H1 (cell line): ENCODE results near the gene GRIFIN.

Source experiments
- BACH1 ChIP-seq: IDR thresholded peaks from 2 replicates; pipeline ENCODE4 v1.6.1; 2012; ENCODE audit warnings: low read length, improper control_type of control experiment
- BRCA1 ChIP-seq: IDR thresholded peaks from 2 replicates; pipeline ENCODE4 v1.6.1; 2012; ENCODE audit warnings: low read depth, low read length, improper control_type of control experiment
- CTCF ChIP-seq, 3 experiments: IDR thresholded peaks; 1 replicate in 2 of 3; 2 replicates in 1 of 3; pipeline versions ENCODE4 v1.5.1 to v1.6.1; 2011; ENCODE audit warnings: low read length in 3 of 3, mild to moderate bottlenecking in 3 of 3, inconsistent platforms in 2 of 3, low read depth in 1 of 3, moderate library complexity in 1 of 3; ENCODE audit not compliant: insufficient read depth in 1 of 3; ENCODE audit errors: control extremely low read depth in 1 of 3
- EP300 ChIP-seq, 2 experiments: IDR thresholded peaks; 1 replicate in 1 of 2; 2 replicates in 1 of 2; pipeline ENCODE4 v1.6.1; 2011 to 2012; ENCODE audit warnings: low read depth in 2 of 2, low read length in 2 of 2, mild to moderate bottlenecking in 2 of 2, borderline replicate concordance in 1 of 2, inconsistent platforms in 1 of 2, moderate library complexity in 1 of 2
- GABPA ChIP-seq: IDR thresholded peaks from 2 replicates; pipeline ENCODE4 v1.6.1; 2011; ENCODE audit warnings: mild to moderate bottlenecking, low read length, moderate library complexity, borderline replicate concordance; ENCODE audit not compliant: insufficient read depth
- JUN ChIP-seq: IDR thresholded peaks from 2 replicates; pipeline ENCODE4 v1.6.1; 2011; ENCODE audit warnings: low read depth, mild to moderate bottlenecking, improper control_type of control experiment, low read length
- KDM1A ChIP-seq: fragments of 200-600, 300-600 bp; sonication (generic); IDR thresholded peaks from 2 replicates; pipeline ENCODE4 v1.7.1; 2016; ENCODE audit warnings: mild to moderate bottlenecking, low read length, borderline replicate concordance
- NANOG ChIP-seq: IDR thresholded peaks from 2 replicates; pipeline ENCODE4 v1.6.1; 2011; ENCODE audit warnings: low read length, low read depth, mild to moderate bottlenecking, inconsistent platforms; ENCODE audit not compliant: insufficient read depth, poor library complexity, severe bottlenecking
- NRF1 ChIP-seq: IDR thresholded peaks from 2 replicates; pipeline ENCODE4 v1.6.1; 2011; ENCODE audit warnings: mild to moderate bottlenecking, low read depth, low read length, improper control_type of control experiment
- POLR2A ChIP-seq, 2 experiments: IDR thresholded peaks; 1 replicate in 1 of 2; 2 replicates in 1 of 2; pipeline ENCODE4 v1.6.1; 2011; ENCODE audit warnings: low read depth in 2 of 2, low read length in 2 of 2, mild to moderate bottlenecking in 2 of 2; ENCODE audit errors: control extremely low read depth in 1 of 2
- POLR2AphosphoS5 ChIP-seq: IDR thresholded peaks from 2 replicates; pipeline ENCODE4 v1.6.1; 2011; ENCODE audit warnings: low read depth, low read length
- TAF1 ChIP-seq: IDR thresholded peaks from 2 replicates; pipeline ENCODE4 v1.6.1; 2011; ENCODE audit warnings: mild to moderate bottlenecking, low read depth, low read length
- TEAD4 ChIP-seq: IDR thresholded peaks from 2 replicates; pipeline ENCODE4 v1.6.1; 2012; ENCODE audit warnings: low read depth, low read length, inconsistent platforms, mixed read lengths

- TF ChIP-seq TAF1 (no peak), CTCF (IDR thresholded peaks at IDR 0.05; ENCODE audit: control extremely low read depth in 1 of 3, insufficient read depth in 1 of 3, low read depth in 1 of 3, low read length in 3 of 3) (no peak), KDM1A (peak; percentile 43; the same call in 1 of the 2 replicates), POLR2A (IDR thresholded peaks at IDR 0.05; ENCODE audit: control extremely low read depth in 1 of 2, low read depth in 2 of 2, low read length in 2 of 2) (no peak), POLR2AphosphoS5 (no peak), BRCA1 (no peak), JUN (no peak), NANOG (no peak), NRF1 (no peak), EP300 (IDR thresholded peaks at IDR 0.05; ENCODE audit: borderline replicate concordance in 1 of 2, low read depth in 2 of 2, low read length in 2 of 2) (no peak), TEAD4 (no peak), GABPA (no peak), BACH1 (no peak)
These were observed 34.1 kb upstream of the GRIFIN start for GRCh38 chr7:2510130-2510776.
